Measurements from ENCODE around the gene RASAL2. TPM values are rescaled to one million over a fixed set of nuclear protein-coding genes. Genes with fewer than 3 reads are reported as not detected.

RASAL2 gene
- total RNA-seq, 1 experiment from 2014 or later = 22.2 TPM

DNA sequence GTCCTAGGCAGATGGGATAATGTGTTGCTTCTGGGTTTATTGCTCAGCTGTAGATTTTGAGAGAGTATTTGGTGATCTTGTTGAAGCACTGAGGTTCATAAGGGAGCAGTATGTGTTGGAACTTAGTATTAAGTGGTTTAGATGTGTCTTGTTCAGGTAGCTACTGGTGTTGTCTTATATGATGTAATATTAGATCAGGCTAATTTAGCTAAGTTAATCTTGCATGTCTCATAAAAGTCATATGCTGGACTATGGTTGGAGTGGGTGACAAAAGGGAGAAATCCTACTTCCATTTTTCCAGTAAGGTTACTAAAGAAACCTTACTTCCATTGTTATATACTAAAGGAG, 206.4 kb downstream of the RASAL2 start:
- no peaks in the 10 kb centered on the region for H3K9me3 ChIP-seq (ENCODE audit: control insufficient read depth, low read depth, low read length)
- peaks cover 15 to 17% of the 10 kb centered on the region in 2 experiments for H3K4me1 Mint-ChIP-seq
- H4K20me1 ChIP-seq (ENCODE audit: control insufficient read depth, insufficient read depth, insufficient read length) = no peaks in the 10 kb centered on the region
- H3K23ac ChIP-seq (ENCODE audit: insufficient read length, low read depth, low read length) = no peak overlapping the region
- no peak overlapping the region for H3T11ph ChIP-seq (ENCODE audit: low read length)
- H3K79me1 ChIP-seq (ENCODE audit: insufficient read depth, low read depth, low read length, poor library complexity, severe bottlenecking) = peaks cover 4% of the 10 kb centered on the region
- no peak overlapping the region for H3K4me3 Mint-ChIP-seq
- no peaks in the 10 kb centered on the region; the same call in 1 of the 2 replicates for H3K79me2 ChIP-seq (ENCODE audit: insufficient read depth, low read length)
- H2BK20ac ChIP-seq (ENCODE audit: low read depth, low read length, poor library complexity, severe bottlenecking) = no peak overlapping the region
- H3K18ac ChIP-seq (ENCODE audit: insufficient read length, low read depth, low read length) = no peak overlapping the region
- H2AFZ ChIP-seq (ENCODE audit: low read length) = no peak overlapping the region
- H2AK5ac ChIP-seq (ENCODE audit: insufficient read length, low read length) = no peak overlapping the region
- H3K27me3 ChIP-seq (ENCODE audit: insufficient read depth, low read length) = no peaks in the 10 kb centered on the region
- no peak overlapping the region for H4K8ac ChIP-seq (replicated peaks; ENCODE audit: insufficient read length, low read depth, low read length)
- no peak overlapping the region for H3K14ac ChIP-seq (ENCODE audit: insufficient read depth, low read length)
- no peak overlapping the region for H3K9ac ChIP-seq (ENCODE audit: extremely low read depth, insufficient read length, low read length)
- no peak overlapping the region for H2BK15ac ChIP-seq (ENCODE audit: low read depth, low read length)
- H2BK5ac ChIP-seq (ENCODE audit: insufficient read length, low read length) = no peak overlapping the region
- no peaks in the 10 kb centered on the region for H3K27me3 Mint-ChIP-seq (ENCODE audit: low read depth)
- H2BK120ac ChIP-seq (ENCODE audit: low read depth, low read length, poor library complexity, severe bottlenecking) = no peak overlapping the region
- H4K91ac ChIP-seq (ENCODE audit: insufficient read length, low read depth, low read length) = no peak overlapping the region
- no peaks in the 10 kb centered on the region for H3K36me3 Mint-ChIP-seq (ENCODE audit: insufficient read depth in 1 of 3, low read depth in 3 of 3)
- no peaks in the 10 kb centered on the region; the same call in 1 of the 2 replicates for H3K4me1 ChIP-seq (ENCODE audit: insufficient read depth, low read length)
- no peaks in the 10 kb centered on the region for H3K23me2 ChIP-seq (ENCODE audit: insufficient read length, low read depth, low read length, poor library complexity, severe bottlenecking)
- H3K56ac ChIP-seq (ENCODE audit: insufficient read length, low read depth, low read length) = no peak overlapping the region
- H3K4ac ChIP-seq (ENCODE audit: low read depth, low read length) = no peak overlapping the region
- H2BK12ac ChIP-seq (ENCODE audit: insufficient read length, low read depth, low read length) = no peak overlapping the region
- no peak overlapping the region for H4K5ac ChIP-seq (ENCODE audit: insufficient read length, low read depth, low read length)
- no peak overlapping the region for H3K4me2 ChIP-seq (ENCODE audit: insufficient read depth, insufficient read length, low read length)
- TF ChIP-seq, protein P1, sequence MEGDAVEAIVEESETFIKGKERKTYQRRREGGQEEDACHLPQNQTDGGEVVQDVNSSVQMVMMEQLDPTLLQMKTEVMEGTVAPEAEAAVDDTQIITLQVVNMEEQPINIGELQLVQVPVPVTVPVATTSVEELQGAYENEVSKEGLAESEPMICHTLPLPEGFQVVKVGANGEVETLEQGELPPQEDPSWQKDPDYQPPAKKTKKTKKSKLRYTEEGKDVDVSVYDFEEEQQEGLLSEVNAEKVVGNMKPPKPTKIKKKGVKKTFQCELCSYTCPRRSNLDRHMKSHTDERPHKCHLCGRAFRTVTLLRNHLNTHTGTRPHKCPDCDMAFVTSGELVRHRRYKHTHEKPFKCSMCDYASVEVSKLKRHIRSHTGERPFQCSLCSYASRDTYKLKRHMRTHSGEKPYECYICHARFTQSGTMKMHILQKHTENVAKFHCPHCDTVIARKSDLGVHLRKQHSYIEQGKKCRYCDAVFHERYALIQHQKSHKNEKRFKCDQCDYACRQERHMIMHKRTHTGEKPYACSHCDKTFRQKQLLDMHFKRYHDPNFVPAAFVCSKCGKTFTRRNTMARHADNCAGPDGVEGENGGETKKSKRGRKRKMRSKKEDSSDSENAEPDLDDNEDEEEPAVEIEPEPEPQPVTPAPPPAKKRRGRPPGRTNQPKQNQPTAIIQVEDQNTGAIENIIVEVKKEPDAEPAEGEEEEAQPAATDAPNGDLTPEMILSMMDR (conservative IDR thresholded peaks at IDR 0.05) = no peak
- no peak for DNase-seq
- peak overlapping the region in 2 of 3 experiments; percentile 20 to 42; a peak in 3 of 7 replicates for H3K27ac Mint-ChIP-seq
- H3K27ac ChIP-seq (ENCODE audit: insufficient read length, low read depth, low read length) = no peak overlapping the region
- H3K9me3 Mint-ChIP-seq = no peaks in the 10 kb centered on the region
